Measurements from ENCODE around the gene NEDD4L.
A peak's percentile ranks its signal among the peaks of the same experiment; 100 is the strongest.

The NEDD4L gene

GRCh38 chr18:58320907-58321561, 277.0 kb downstream of the NEDD4L start:
- DNase-seq (ENCODE audit: low read depth) = no peak

- DNase-seq (ENCODE audit: low read depth) = peak; percentile 21
Observed at GRCh38 chr18:58321986-58322385, 278.0 kb downstream of the NEDD4L start.

- DNase-seq (ENCODE audit: low read depth) = no peak
Observed at GRCh38 chr18:58322464-58322863, 278.4 kb downstream of the NEDD4L start.

DNA sequence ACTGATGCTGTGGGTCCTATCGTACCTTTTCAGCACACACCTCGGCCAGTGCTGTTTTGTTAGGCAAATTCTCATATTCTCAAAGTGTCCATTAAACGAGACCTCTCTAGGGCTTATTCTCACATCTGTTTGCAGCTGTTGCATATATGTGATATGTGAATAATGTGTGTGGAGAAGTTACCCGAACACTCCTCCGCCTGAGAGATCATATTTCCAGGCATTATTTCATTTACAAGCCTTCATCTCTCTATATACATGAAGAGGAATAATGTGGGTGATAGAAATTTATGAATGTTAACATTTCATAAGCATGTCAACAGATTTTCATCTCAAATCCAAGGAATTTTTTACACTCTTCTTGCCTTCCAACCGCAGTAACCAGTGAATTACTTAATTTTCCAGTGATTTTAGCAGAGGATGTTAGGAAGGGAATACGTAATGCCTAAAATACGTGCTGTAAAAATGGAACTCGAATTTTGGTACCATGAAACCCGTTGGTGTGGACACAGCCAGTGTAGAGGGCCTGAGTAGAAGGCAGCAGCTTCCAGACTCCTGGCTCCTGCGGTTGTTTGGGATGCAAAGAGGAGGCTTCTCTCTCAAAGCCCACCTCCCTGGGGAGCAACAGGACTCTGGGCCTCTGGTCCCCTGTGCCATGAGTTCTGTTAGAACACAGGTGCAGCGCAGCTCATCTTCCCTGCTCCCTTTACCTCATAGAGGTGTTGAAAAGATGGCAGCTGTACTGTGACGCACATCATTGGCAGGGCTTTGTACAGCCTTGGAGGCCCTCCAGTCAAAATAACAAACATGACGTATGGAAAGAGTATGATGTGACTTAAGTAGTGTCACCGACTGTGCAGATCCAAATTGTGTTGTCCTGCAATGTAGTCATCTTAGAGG, 280.1 kb downstream of the NEDD4L start:
- DNase-seq (ENCODE audit: low read depth) = no peak

- DNase-seq (ENCODE audit: low read depth) = no peak
Observed at GRCh38 chr18:58324824-58325480, 280.9 kb downstream of the NEDD4L start.

GRCh38 chr18:58325494-58325893, 281.5 kb downstream of the NEDD4L start:
- DNase-seq (ENCODE audit: low read depth) = no peak

DNA sequence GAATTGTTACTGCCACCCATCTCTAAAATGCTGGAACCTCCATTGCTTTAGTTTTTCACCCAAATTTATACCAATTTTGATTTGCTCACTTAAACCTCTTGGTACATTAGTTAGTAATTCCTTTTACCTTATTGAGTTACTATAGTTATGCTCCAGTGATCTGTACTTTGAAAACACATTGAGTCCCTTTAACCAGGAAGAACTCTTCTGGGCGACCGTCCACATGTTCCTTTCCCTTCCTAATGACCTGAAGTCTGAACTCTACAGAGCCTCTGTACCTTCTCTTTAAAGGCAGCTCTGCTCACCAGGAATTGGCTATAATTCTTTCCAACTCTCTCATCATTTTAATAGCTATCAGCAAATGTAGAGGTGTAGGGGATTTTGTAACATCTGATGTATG, 290.0 kb downstream of the NEDD4L start:
- no peak for DNase-seq (ENCODE audit: low read depth)

DNA sequence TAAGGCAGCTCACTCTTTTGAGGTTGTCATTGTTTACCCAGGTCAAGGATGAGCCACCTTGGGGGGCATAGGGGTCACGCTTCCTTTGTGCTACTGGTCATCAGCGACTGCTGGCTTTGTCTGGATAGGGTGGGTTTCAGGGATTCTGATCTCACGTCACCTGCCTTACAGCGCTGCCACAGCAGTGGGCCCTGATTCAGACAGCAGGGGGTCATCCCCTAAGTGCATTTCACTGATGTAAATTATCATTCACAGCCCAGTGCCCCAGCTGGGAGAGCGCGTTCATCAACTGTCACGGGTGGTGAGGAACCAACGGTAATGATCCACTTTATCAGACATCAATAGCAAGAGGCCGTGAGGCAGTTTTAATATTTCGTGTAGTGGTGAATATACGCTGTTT, 291.2 kb downstream of the NEDD4L start:
- DNase-seq (ENCODE audit: low read depth) = no peak

- no peak for DNase-seq (ENCODE audit: low read depth)
Observed at GRCh38 chr18:58335821-58336220, 291.8 kb downstream of the NEDD4L start.

DNA sequence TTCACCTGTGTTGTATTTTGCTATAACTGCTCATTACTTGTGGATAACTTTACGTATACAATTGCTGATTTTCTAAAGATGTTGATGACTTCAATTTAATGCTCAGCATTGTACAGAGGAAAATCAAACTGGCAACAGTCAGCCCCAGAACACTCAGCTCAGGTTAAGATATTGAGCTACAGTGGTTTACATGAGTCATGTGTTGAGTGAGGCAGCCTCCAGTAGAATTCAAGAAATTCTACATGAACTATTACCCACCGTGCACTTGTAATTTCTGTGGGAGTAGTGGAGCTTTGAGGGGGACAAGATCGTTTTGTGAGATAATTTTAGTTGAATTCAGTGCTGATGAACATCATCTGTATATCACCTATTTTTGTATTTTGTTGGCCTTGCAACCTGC, 292.6 kb downstream of the NEDD4L start:
- no peak for DNase-seq (ENCODE audit: low read depth)

DNA sequence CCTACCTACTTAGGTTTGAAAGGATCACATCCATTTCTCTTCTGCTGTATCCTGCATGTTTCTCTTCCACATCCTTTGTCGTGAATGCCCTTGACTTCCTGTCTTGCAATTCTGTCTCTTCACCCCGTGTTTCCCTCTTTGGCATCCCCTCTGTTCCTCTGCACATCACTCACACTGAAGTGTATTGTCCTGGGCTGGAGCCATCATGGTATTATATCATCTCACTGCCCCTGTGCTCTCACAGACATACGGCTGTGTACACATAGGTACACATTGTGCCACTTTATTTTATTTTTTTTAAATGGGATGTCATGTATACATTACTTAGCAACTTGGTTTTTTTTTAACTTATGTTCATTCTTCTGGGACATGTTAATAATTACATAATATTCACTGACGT, 293.3 kb downstream of the NEDD4L start:
- no peak for DNase-seq (ENCODE audit: low read depth)

- no peak for DNase-seq (ENCODE audit: low read depth)
Observed at GRCh38 chr18:58337686-58338085, 293.7 kb downstream of the NEDD4L start.

GRCh38 chr18:58338141-58338540, 294.1 kb downstream of the NEDD4L start:
- DNase-seq (ENCODE audit: low read depth) = no peak

DNA sequence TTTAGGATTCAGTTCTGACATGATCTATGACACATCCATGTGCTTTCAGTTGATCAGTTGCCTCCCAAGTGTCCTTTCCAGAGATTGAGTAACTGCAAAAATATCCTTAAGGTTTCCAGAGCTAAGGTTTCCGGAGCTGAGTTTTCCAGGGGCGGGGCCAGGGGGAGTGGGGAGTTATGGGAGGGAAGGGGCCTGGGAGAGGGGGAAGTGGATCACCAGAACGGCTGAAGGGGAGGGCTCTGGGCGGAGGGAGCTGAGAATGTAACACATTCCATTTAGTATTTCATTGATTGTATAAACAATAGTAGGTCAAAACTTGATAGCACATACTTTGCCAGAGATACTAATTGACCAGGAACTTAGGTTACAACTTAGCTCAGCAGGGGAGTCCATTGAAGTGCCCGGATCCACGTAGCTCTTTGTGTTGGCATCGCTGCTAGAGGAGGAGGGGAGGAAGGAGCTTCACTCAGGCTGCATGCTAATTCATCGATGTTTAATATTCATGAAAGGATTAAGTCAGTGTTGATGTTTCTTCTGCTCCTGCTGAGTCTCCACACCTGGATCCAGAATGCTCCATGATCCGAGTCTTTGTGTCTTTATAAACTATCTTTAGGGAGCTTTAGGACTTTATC, 295.1 kb downstream of the NEDD4L start:
- DNase-seq (ENCODE audit: low read depth) = no peak

DNA sequence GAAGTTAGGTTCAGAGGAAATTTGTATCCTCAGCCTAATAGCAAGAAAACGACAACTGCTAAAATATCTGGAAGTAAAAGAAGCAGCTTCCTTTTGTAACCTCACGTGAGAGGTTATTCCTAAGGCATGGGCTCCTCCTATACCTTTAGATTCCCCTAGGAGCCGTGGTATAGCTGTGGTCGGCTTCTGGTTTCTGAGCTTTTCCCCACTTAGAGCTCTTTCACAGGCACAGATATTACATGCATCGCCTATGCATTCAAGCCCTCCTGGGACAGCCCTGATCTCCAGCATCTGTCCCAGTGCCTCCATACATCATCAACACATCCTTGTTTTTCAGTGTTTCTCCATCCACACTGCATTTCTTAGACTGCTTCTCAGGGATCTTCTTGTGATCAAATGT, 295.9 kb downstream of the NEDD4L start:
- no peak for DNase-seq (ENCODE audit: low read depth)

- no peak for DNase-seq (ENCODE audit: low read depth)
Observed at GRCh38 chr18:58341916-58342315, 297.9 kb downstream of the NEDD4L start.

DNA sequence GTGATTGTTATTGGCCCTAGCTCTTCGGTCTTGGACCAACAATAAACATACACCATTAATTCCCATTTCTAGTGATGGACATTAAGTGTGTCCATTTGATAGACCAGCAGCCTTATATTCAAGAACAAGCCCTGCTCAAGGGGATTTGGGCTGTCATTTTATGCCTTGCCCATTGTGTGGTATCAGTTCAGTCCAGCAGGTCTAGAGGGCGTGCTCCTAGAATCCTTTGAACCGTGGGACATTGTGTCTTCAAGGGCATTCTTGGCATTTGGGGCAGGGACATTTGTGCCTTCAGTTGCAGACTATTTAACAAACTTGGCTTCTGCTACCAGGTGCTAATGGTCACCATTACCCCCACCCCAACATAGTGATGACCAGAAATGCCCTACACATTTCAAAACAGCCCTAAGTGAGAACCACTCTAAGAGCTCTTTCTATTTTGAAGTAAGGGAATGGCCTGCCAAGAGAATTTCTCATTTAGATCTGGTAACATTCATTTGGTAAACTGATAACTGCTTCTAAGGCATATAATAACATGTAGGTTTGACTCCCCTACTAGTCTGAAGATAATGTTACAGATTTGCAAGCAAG, 300.1 kb downstream of the NEDD4L start:
- DNase-seq (ENCODE audit: low read depth) = no peak

- DNase-seq (ENCODE audit: low read depth) = no peak
Observed at GRCh38 chr18:58344861-58345463, 300.9 kb downstream of the NEDD4L start.

GRCh38 chr18:58345875-58346274, 301.8 kb downstream of the NEDD4L start:
- DNase-seq (ENCODE audit: low read depth) = no peak

DNA sequence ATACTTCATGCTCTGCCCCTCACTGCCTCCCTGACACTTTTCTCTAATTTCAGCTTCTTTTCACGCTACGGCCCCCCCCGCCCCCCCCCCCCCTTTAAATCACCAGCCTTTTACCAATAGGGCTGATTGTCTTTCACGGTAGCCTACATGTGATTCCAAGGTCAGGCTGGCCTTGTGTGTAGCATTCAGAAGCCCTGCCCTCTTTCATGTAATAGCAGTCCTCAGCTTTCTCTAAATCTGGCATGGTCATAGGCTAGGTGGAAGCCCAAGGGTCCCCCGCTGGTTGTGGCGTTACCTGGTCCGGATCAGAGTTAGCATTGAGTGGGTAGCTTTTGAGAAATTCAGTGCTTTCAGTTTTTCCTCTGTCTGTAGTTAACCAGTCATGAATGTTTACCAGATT, 303.1 kb downstream of the NEDD4L start:
- no peak for DNase-seq (ENCODE audit: low read depth)

DNA sequence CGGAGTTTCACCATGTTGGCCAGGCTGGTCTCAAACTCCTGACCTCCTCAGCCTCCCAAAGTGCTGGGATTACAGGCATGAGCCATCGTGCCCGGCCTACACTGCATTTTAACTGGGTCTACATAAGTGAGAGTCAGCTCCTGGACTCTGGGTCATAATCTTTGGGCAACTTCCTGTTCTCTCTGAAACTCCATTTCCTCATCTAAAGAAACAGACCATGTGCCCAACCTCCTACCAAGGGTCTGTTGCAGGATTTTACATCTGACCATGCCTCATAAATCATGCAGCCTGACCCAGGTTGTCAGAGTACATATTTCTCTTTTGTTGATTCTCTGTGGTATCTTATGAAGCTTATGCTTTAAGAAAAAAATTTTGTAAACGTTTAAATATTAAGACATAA, 304.5 kb downstream of the NEDD4L start:
- DNase-seq (ENCODE audit: low read depth) = no peak

DNA sequence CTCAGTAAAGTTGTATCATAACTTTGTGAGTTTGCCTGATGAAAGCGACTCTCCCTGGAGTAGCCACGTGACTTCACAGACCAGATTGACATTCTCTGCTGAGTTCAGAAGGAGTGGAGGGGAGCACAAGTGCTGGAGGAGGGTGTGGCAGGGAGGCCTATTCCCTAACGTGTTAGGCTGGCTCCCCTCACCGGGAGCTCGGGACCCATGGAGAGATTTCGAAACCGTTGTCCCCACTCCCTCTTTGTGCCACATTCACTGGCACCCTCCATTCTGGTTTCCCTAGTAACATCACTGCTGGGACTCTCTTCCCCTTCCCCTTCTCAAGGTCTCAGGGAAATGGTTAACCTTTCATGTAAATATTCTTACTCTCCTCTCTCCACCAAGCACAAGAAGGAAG, 304.9 kb downstream of the NEDD4L start:
- no peak for DNase-seq (ENCODE audit: low read depth)
